ENCODE measurements around the gene CMTM4. TPM values are rescaled to one million over a fixed set of nuclear protein-coding genes. Genes with fewer than 3 reads are reported as not detected.

CMTM4 gene
- polyA plus RNA-seq, 1 donor (not counting 4 experiments of a cell fraction or from before 2014, with no cell fraction given): 23.1 TPM

- dilution Hi-C loops (cut with MboI; ENCODE audit: extremely low pct_ligation_motif_present, low sequenced_read_pairs): no loop called here
- H3K4me1 ChIP-seq (ENCODE audit: control insufficient read depth, extremely low read depth, insufficient read depth, low read length): peaks cover 29% of the 10 kb centered on the region
- TF ChIP-seq CTCF (optimal IDR thresholded peaks at IDR 0.05 in 1 of 3, IDR thresholded peaks at IDR 0.05 in 1 of 3, conservative IDR thresholded peaks at IDR 0.05 in 1 of 3; ENCODE audit: extremely low read depth in 1 of 3, insufficient read depth in 2 of 3, low read length in 3 of 3): no peak
- no peak for TF ChIP-seq EZH2 (IDR thresholded peaks at IDR 0.05; ENCODE audit: low read length)
- no peak overlapping the region for H3K4me2 ChIP-seq (ENCODE audit: control insufficient read depth, extremely low read depth, insufficient read depth, low read depth, low read length)
- peaks cover 2% of the 10 kb centered on the region for H3K9me3 ChIP-seq (ENCODE audit: control insufficient read depth, low read depth, low read length)
- FAIRE-seq (no peak), DNase-seq (ENCODE audit: low read depth, low spot score) (no peak)
- no peak overlapping the region for H3K27ac ChIP-seq (ENCODE audit: control insufficient read depth, insufficient read depth, low read length)
- peaks cover 3% of the 10 kb centered on the region for H3K9me1 ChIP-seq (ENCODE audit: control insufficient read depth, extremely low read depth, insufficient read depth, low read length)
- no peaks in the 10 kb centered on the region for H4K20me1 ChIP-seq (ENCODE audit: control insufficient read depth, extremely low read depth, insufficient read depth, low read length)
- H3K4me3 ChIP-seq (ENCODE audit: control insufficient read depth in 2 of 3, extremely low read depth in 1 of 3, insufficient read depth in 2 of 3, low read depth in 1 of 3, low read length in 3 of 3): no peak overlapping the region
- H3K9ac ChIP-seq (ENCODE audit: control insufficient read depth, extremely low read depth, insufficient read depth, low read length): no peak overlapping the region
- no peaks in the 10 kb centered on the region for H3K27me3 ChIP-seq (ENCODE audit: control insufficient read depth, extremely low read depth, insufficient read depth, low read length)
- no peaks in the 10 kb centered on the region for H3K36me3 ChIP-seq (ENCODE audit: control insufficient read depth in 2 of 2, extremely low read depth in 1 of 2, insufficient read depth in 2 of 2, low read length in 2 of 2)
- no peaks in the 10 kb centered on the region for H3K79me2 ChIP-seq (ENCODE audit: control insufficient read depth, insufficient read depth, low read length)
- no peak overlapping the region for H2AFZ ChIP-seq (ENCODE audit: control insufficient read depth, low read length)
Observed at GRCh38 chr16:66713076-66713475, 16.5 kb upstream of the CMTM4 start.

- dilution Hi-C loops (cut with MboI; ENCODE audit: extremely low pct_ligation_motif_present, low sequenced_read_pairs): no loop called here
- no peak for TF ChIP-seq EZH2 (IDR thresholded peaks at IDR 0.05; ENCODE audit: low read length)
- TF ChIP-seq CTCF (optimal IDR thresholded peaks at IDR 0.05 in 1 of 3, IDR thresholded peaks at IDR 0.05 in 1 of 3, conservative IDR thresholded peaks at IDR 0.05 in 1 of 3; ENCODE audit: extremely low read depth in 1 of 3, insufficient read depth in 2 of 3, low read length in 3 of 3): no peak
- no peak overlapping the region for H3K4me2 ChIP-seq (ENCODE audit: control insufficient read depth, extremely low read depth, insufficient read depth, low read depth, low read length)
- peaks cover 23% of the 10 kb centered on the region for H3K4me1 ChIP-seq (ENCODE audit: control insufficient read depth, extremely low read depth, insufficient read depth, low read length)
- H3K9ac ChIP-seq (ENCODE audit: control insufficient read depth, extremely low read depth, insufficient read depth, low read length): no peak overlapping the region
- no peaks in the 10 kb centered on the region for H4K20me1 ChIP-seq (ENCODE audit: control insufficient read depth, extremely low read depth, insufficient read depth, low read length)
- no peak overlapping the region for H3K4me3 ChIP-seq (ENCODE audit: control insufficient read depth in 2 of 3, extremely low read depth in 1 of 3, insufficient read depth in 2 of 3, low read depth in 1 of 3, low read length in 3 of 3)
- H2AFZ ChIP-seq (ENCODE audit: control insufficient read depth, low read length): no peak overlapping the region
- H3K27ac ChIP-seq (ENCODE audit: control insufficient read depth, insufficient read depth, low read length): no peak overlapping the region
- no peaks in the 10 kb centered on the region for H3K79me2 ChIP-seq (ENCODE audit: control insufficient read depth, insufficient read depth, low read length)
- FAIRE-seq (no peak), DNase-seq (ENCODE audit: low read depth, low spot score) (no peak)
- H3K9me3 ChIP-seq (ENCODE audit: control insufficient read depth, low read depth, low read length): peaks cover 2% of the 10 kb centered on the region
- peaks cover 3% of the 10 kb centered on the region for H3K9me1 ChIP-seq (ENCODE audit: control insufficient read depth, extremely low read depth, insufficient read depth, low read length)
- H3K36me3 ChIP-seq (ENCODE audit: control insufficient read depth in 2 of 2, extremely low read depth in 1 of 2, insufficient read depth in 2 of 2, low read length in 2 of 2): no peaks in the 10 kb centered on the region
- H3K27me3 ChIP-seq (ENCODE audit: control insufficient read depth, extremely low read depth, insufficient read depth, low read length): no peaks in the 10 kb centered on the region
Observed at GRCh38 chr16:66712512-66712911, 16.0 kb upstream of the CMTM4 start.
